GM21381 (cell line): ENCODE results near the gene ERG28.
"Not testable (repeated sequence)": the region's sequence is repeated elsewhere in the genome, so short reads cannot be mapped to it uniquely, and the experiment has no call there.

Source experiments
- ATAC-seq: cut with Tn5 transposase; IDR thresholded peaks from one replicate; pipeline ENCODE4 v1.9.1; 2021; ENCODE audit warnings: mild to moderate bottlenecking, moderate library complexity; ENCODE audit not compliant: unreplicated experiment

Gene ERG28, protein sequence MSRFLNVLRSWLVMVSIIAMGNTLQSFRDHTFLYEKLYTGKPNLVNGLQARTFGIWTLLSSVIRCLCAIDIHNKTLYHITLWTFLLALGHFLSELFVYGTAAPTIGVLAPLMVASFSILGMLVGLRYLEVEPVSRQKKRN

DNA sequence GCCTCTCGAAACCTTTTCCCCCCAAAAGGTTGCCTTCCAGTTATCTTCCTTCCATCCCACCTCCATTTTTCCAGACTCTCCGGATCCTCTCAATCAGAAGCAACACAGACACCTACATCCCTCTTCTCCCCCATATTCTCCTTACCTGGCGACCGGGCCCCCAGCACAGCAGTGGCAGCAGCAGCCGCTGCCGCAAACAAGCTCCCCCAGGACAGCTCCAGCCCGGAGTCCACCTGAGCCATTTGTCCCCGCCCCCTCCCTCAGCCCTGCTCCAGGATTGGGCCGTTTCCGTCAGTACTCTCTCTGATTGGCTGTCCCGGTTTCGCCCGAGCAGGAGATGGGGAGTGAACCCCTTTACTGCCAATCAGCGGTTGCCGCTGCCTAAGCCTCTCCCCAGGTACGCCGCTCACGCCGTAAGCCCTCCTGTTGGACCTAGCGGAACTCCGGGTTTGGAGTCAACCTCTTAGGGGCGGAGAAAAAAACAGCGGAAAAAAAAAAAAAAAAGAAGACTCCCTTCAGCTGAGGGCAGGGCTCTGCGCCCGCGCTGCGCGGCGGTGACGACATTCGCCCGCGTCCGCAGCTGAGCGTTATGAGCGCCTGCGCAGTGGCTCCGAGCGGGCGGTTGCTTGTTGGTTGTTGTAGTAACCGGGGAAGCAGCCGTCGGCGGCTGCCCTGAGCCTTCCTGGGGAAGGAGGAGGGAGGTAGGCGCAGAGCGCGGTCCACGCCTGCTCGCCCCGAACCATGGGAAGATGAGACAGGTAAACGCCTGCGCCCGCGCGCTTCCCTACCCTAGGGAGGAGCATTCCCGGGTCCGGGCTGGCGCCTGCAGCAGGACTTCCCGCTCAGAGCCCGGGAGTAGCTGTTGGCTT is at the start of gene ERG28, which contains the start of gene TTLL5:
Gene ERG28, minus strand, starts transcription at position 247 of the 869 bp plus-strand sequence. CDS start 3,374 bp downstream, outside the sequence.
Gene TTLL5, plus strand, starts transcription at position 617 of the 869 bp plus-strand sequence. CDS start 1,904 bp downstream, outside the sequence.
- peak; percentile 94 for ATAC-seq

- no peak for ATAC-seq
Observed at GRCh38 chr14:75709207-75709812, 48.6 kb upstream of the ERG28 start.

- no peak for ATAC-seq
Observed at GRCh38 chr14:75705014-75705413, 44.3 kb upstream of the ERG28 start.

- no peak for ATAC-seq
Observed at GRCh38 chr14:75703467-75703866, 42.8 kb upstream of the ERG28 start.

DNA sequence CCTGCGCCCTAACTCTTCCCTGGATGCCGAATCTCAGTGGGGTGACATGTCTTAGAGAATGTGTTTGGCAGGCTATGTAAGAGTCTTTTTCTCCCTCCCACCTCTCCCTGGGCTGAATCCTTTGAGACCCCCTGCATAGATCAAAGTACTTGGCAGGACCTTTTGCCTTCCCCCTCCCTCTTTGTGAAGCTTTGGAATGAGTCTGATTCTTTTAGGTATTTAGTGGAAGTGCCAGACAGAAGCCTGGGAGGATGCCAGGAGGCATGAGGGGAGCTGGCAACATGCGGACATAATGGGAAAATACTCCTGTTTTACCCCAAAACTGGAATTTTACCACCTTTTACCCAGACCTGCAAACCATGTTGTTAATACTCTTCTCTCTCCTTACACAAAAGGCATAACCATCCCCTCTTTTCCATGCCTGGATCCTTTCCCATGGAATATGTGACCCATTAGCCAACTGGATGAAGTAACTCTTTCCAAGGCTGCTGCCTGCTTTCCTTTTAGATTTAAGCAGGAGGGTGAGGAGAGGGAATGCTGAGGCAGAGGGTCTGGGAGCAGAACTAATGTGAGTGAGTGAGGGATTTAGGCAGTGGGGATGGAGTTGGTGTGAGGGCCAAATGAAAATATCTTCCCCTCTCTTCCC is 42.1 kb upstream of the ERG28 start:
- no peak for ATAC-seq

- ATAC-seq, result no peak
Observed at GRCh38 chr14:75702122-75702521, 41.4 kb upstream of the ERG28 start.

- no peak for ATAC-seq
Observed at GRCh38 chr14:75700295-75700694, 39.6 kb upstream of the ERG28 start.

DNA sequence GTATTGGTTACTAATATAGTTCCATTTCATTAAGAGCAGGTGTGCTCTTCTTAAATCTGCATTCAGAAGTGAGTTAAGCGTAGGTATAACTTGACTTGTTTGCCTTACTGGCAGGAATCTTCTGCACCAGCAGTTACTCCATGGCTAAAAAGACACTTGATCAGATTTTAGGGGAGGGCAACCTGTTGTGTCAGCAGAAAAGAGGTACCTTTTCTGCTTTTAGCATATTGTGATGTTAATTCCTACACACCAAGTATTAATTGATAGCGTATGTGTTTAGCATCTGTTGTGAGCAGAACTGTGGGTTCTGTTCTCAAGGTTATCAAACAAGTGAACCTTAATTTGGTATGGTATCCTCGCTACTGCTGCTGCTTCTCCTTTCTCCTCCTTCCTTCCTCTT is 38.7 kb upstream of the ERG28 start:
- no peak for ATAC-seq

DNA sequence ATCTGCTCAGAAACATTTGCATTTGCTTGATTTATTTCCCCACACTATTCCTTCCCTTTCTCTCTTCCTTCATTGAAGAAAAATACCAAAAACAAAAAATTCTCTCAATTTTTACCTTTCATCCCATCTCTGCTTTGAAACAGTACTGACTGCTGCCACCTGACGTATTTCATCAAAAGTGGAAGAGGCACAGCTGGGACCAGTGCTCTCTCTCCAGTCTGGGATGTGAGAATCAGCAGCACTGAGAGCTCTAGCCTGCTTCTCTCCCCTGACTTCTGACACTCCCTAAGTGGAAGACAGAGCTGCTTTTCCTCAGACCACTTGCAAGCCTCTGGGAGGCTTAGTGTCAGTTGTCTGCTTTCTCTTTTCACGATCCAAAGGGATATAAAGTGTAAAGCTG is 37.2 kb upstream of the ERG28 start:
- ATAC-seq, result no peak

GRCh38 chr14:75697386-75697785 is 36.7 kb upstream of the ERG28 start:
- ATAC-seq, result no peak

- ATAC-seq, result not testable (repeated sequence)
Observed at GRCh38 chr14:75695025-75695424, 34.3 kb upstream of the ERG28 start.

- ATAC-seq, result no peak
Observed at GRCh38 chr14:75690010-75690409, 29.3 kb upstream of the ERG28 start.

DNA sequence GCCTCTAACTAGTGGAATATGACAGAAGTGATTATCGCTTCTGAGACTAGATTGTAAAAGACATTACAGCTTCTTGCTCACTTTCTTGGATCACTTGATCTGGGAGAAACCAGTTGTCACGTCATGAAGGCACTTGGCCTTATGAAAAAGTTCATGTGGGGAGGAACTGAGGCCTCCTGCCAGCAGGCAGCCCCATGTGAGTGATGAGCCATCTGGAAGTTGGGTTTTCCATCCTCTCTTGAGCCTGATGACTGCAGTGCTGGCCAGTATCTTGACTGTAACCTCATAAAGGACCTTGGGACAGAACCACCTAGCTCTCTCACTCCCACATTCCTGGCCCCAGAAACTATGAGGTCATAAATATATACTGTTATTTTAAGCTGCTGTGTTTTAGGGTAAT is 28.3 kb upstream of the ERG28 start:
- ATAC-seq, result no peak

GRCh38 chr14:75685910-75686309 is 25.2 kb upstream of the ERG28 start:
- ATAC-seq, result no peak

GRCh38 chr14:75675265-75675960 is 14.7 kb upstream of the ERG28 start:
- no peak for ATAC-seq

DNA sequence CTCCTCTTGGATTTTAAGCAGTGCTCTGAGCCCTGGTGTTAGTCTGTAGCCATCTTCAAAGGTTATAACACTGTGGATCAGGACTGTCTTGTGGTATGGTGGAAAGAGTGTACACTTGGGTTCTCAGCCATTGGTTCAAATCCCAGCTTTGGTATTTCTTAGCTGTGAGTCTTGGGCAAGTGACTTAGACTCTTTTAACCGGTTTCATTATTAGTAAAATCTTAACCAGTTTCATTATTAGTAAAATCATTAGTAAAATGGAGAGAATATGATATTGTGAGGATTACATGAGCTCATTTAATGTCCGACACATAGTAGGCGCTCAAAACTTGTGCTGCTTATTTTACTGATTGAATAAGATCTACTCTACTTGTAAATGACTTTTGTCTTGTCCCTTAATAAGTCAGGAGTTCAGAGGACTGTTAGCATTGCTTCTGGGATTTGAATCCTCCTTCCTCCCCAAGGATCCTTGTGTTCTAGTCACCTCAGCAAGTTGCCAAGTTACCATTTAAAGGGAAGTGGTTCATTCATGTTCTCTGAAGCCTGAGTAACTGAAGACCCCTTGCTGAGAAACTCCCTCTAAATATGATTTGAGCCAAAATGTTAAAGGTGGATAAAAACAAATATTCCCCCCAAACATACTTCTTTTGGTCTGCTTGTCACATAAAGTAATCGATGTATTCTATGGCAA is 12.8 kb upstream of the ERG28 start:
- ATAC-seq, result peak; percentile 64

GRCh38 chr14:75672605-75673192 is 12.0 kb upstream of the ERG28 start:
- ATAC-seq, result no peak

GRCh38 chr14:75667099-75667765 is 6.6 kb upstream of the ERG28 start:
- ATAC-seq, result no peak

DNA sequence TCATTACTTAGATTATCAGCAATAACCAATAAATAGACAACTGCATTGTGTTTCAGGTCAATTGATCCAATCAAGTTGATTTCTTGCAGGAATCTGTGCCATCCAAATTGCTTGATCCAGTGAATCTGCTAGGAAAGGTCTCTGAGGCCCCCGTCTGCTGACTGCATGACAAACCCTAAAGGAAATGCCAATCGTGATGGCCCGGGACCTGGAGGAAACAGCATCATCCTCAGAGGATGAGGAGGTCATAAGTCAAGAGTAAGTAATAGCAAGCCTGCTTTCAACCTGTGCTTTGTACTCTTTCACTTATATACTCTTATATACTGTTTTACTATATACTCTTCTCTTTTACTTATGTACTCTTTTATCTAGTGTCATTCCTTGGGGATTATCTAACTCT is 2.3 kb upstream of the ERG28 start:
- ATAC-seq, result no peak
